NCI-H1417 treated with DMSO at 0.1 percent for 48 hours (cell line): ENCODE measurements around the gene SRGAP2C.
"Not testable (repeated sequence)": the region's sequence is repeated elsewhere in the genome, so short reads cannot be mapped to it uniquely, and the experiment has no call there.

Source experiments
- DNase-seq: peaks from one replicate; lab custom pipeline; 2025; lab: John Stamatoyannopoulos, UW

Gene SRGAP2C

GRCh38 chr1:121423956-121424355 is 239.2 kb downstream of the SRGAP2C start:
- not testable (repeated sequence) for DNase-seq

DNA sequence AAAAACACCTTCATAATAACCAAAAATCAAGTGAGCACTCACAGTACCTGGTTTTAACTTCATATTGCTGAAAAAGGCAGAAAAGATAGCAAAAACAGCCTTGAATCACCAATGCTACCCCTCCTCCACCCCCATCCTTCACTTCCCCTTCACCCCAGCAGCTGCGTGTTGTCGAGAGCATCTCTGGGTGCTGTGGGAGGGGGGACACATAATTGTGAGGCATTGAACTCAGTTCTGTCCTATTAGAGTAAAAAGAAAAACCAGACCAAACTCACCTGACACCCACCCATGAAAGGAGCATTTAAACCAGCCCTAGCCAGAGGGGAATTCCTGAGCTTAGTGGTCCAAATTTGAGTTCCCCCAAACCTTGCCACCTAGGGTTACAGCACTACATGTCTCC is 248.7 kb downstream of the SRGAP2C start:
- DNase-seq = not testable (repeated sequence)

- DNase-seq = not testable (repeated sequence)
Measured at GRCh38 chr1:121438862-121439261, 254.1 kb downstream of the SRGAP2C start.

- DNase-seq = no peak
Measured at GRCh38 chr1:121440993-121441392, 256.2 kb downstream of the SRGAP2C start.
